Hindlimb muscle (tissue), 1 donor: ENCODE data around the gene PLAGL1. TPM values are rescaled to one million over a fixed set of nuclear protein-coding genes. Genes with fewer than 3 reads are reported as not detected.
A peak's percentile ranks its signal among the peaks of the same experiment; 100 is the strongest.
"Not testable (repeated sequence)": the region's sequence is repeated elsewhere in the genome, so short reads cannot be mapped to it uniquely, and the experiment has no call there.

Experiments
- DNase-seq: peaks from one replicate; pipeline ENCODE4 v3.0.0-alpha.2; 2013
- polyA plus RNA-seq: library from polyadenylated mRNA; unstranded; fragments of 120-200 nt; gene quantifications from one replicate; pipeline ENCODE4 v1.2.1, GENCODE V29; 2013; ENCODE audit not compliant: insufficient read length

Gene PLAGL1, protein sequence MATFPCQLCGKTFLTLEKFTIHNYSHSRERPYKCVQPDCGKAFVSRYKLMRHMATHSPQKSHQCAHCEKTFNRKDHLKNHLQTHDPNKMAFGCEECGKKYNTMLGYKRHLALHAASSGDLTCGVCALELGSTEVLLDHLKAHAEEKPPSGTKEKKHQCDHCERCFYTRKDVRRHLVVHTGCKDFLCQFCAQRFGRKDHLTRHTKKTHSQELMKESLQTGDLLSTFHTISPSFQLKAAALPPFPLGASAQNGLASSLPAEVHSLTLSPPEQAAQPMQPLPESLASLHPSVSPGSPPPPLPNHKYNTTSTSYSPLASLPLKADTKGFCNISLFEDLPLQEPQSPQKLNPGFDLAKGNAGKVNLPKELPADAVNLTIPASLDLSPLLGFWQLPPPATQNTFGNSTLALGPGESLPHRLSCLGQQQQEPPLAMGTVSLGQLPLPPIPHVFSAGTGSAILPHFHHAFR
- polyA plus RNA-seq: 285 TPM

DNA sequence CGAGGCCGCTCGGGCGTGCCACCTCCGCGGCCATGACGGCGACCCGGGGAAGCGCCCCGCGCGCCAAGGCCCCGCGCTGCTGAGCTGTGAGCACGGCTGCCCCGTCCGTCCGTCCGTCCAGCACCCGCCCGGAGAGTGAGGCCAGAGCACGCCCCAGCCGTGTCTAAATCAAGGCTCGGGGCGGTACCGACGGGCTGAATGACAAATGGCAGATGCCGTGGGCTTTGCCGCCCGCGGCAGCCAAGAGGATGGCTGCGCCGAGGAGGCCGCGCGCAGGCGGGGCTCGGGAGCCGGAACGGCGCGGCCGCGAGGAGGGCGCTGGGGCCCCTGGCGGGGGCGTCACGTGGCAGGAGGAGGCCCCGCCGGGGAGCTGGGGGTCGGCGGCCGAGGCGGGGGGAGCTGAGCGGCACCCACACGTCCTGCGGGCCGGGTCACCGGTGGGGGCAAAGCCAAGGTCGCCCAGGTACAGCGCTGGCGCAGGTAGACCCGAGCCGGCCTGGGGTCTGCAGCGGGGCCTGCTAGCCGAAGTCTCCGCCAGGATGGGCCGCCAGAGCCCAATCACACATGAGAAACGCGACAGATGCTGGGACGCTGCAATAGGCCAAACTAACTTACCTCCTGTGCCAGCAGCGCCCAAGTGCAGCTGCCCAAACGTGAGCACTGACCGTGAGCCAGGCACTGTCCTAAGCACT, at the start of gene PLAGL1:
PLAGL1 (minus strand) TSS at position 140 of the 692 bp plus-strand sequence. CDS start 60,123 bp downstream, outside the sequence.
- peak; percentile 77 for DNase-seq

GRCh38 chr6:144055121-144055931, 47.3 kb upstream of the PLAGL1 start:
- no peak for DNase-seq

- no peak for DNase-seq
Measured at GRCh38 chr6:144053601-144054000, 45.5 kb upstream of the PLAGL1 start.

GRCh38 chr6:144052488-144052887, 44.4 kb upstream of the PLAGL1 start:
- DNase-seq: no peak

GRCh38 chr6:144049386-144049785, 41.3 kb upstream of the PLAGL1 start:
- DNase-seq: no peak

- DNase-seq: no peak
Measured at GRCh38 chr6:144047688-144048087, 39.6 kb upstream of the PLAGL1 start.

DNA sequence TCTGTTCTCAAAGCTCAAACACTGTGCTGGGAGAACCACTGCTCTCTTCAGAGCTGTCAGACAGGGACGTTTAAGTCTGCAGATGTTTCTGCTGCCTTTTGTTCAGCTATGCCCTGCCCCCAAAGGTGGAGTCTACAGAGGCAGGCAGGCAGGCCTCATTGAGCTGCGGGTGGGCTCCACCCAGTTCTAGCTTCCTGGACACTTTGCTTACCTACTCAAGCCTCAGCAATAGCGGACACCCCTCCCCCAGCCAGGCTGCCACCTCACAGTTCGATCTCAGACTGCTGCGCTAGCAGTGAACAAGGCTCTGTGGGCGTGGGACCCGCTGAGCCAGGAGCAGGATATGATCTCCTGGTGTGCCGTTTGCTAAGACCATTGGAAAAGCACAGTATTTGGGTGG, 38.6 kb upstream of the PLAGL1 start:
- not testable (repeated sequence) for DNase-seq

GRCh38 chr6:144044989-144045388, 36.9 kb upstream of the PLAGL1 start:
- DNase-seq: not testable (repeated sequence)

- no peak for DNase-seq
Measured at GRCh38 chr6:144036835-144037195, 28.8 kb upstream of the PLAGL1 start.

DNA sequence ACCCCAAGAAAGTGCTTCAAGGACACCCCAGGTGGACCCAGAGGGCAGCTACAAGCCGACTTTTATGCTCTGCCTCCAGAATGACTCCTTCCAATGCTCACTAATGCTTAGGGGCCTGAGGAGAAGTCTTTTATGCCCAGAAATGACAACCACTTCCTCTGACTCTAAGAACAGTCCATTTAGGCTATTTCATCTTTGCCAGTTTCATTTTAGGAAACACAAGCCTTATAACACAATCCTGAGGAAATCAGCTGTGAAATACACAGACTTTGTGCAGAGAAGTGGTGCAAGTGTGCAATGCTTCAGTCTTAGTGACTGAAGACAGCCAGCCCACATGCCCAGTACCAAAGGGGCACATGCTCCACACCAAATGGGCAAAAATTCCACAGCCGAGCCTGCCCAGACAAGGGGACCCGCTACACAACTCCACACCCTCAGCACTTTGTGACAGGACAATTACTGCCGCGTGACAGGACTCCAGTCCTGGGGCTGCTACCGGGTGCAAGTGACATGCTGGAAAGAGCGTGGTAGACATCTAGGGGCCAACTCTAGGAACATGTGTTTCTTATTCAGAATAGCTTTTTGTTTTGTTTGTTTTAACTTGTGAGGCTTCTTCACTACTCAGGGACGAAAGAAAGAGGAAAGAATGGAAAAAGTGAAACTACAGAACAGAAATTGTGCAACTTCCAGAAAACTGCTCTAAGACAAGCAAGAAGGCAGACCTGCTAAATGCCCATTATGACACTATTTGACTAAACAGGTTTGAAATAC, 28.2 kb upstream of the PLAGL1 start:
- DNase-seq: peak; percentile 36

DNA sequence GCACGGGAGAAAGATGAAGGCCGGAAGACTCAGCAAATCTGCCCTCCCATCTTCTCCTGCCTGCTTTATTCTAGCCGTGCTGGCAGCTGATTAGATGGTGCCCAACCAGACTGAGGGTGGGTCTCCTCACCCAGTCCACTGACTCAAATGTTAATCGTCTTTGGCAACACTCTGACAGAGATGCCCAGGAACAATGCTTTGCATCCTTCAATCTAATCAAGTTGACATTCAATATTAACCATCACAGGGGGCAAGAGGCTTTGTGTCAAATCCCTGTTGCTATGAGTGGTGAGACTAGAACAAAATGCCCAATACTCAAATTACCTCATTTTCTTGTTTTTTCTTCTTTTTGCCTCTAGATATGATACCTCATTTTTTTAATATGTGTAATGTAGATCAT, 27.4 kb upstream of the PLAGL1 start:
- DNase-seq: no peak

GRCh38 chr6:144033816-144034735, 26.0 kb upstream of the PLAGL1 start:
- DNase-seq: no peak

- DNase-seq: no peak
Measured at GRCh38 chr6:144029452-144029851, 21.4 kb upstream of the PLAGL1 start.

DNA sequence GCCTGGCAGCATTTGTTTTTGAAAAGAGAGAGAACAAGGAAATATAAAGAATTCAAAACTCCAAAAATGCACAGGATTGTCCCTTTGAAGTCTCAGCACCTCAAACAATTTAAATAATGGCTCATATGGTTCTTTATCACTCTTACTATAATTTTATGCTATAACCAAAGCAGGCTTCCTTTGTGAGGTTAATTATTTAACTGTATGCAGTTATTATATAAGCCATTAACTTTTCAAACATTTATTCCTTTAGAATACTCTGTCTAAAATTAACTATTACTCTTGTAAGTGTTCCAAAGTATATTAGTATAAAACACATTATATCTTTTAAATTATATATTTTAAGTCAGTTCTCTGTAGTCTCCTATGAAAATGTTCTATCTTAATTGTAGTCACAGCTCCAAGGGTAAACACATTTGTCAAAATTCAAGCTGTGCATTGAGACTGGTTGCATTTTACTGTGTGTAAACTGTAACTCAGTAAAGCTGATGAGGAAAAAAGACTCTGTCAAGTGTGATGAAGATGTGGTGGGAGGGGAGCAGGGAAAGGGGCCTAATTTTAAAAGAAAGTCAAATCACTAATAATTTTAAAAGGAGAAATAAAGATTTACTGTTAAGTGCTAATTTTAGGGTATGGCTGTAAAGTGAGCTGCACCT, 20.0 kb upstream of the PLAGL1 start:
- no peak for DNase-seq

GRCh38 chr6:144023216-144023615, 15.2 kb upstream of the PLAGL1 start:
- DNase-seq: no peak

GRCh38 chr6:144019929-144020328, 11.9 kb upstream of the PLAGL1 start:
- no peak for DNase-seq

- no peak for DNase-seq
Measured at GRCh38 chr6:144017166-144018094, 9.4 kb upstream of the PLAGL1 start.

- DNase-seq: peak; percentile 78
Measured at GRCh38 chr6:144013486-144013909, 5.4 kb upstream of the PLAGL1 start.

DNA sequence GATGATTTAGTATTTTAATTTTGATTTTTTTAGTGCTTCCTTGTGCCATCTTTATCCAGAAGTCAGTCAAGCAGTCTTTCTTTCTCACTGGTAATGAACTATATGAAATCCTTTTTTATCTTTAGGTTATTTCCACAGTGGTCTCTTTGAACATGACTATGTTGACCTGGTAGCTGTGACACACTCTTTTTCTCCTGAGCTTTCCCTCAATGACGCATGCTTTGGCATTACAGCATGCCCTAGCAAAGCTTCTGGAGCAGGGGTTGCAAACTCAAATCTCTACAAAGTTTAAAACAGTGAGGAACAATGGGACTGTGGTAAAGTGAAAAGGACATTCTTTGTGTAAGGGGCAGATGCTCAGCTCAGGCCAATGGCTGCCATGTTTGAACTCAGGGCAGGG, 4.5 kb upstream of the PLAGL1 start:
- no peak for DNase-seq
